D721Med (cell line): ENCODE measurements around the gene RYR1.
"Not testable (repeated sequence)": the region's sequence is repeated elsewhere in the genome, so short reads cannot be mapped to it uniquely, and the experiment has no call there.

Source experiments
- DNase-seq: peaks from one replicate; pipeline ENCODE4 v3.0.0; 2011; ENCODE audit warnings: low spot score; ENCODE audit not compliant: insufficient read length
- FAIRE-seq: peaks from 2 replicates; lab custom pipeline; 2011; peaks lifted over from hg19 to GRCh38; lab: Jason Lieb, UNC
- CTCF ChIP-seq: IDR thresholded peaks from 2 replicates; pipeline ENCODE4 v1.5.1; 2012; ENCODE audit warnings: mild to moderate bottlenecking, control low read depth; ENCODE audit not compliant: insufficient read depth; ENCODE audit errors: missing control alignments

RYR1 gene

GRCh38 chr19:38597075-38597474 lies 163.6 kb downstream of the RYR1 start:
- no peak for FAIRE-seq

GRCh38 chr19:38599722-38600121 lies 166.2 kb downstream of the RYR1 start:
- no peak for TF ChIP-seq CTCF
- DNase-seq (no peak), FAIRE-seq (no peak)

More at GRCh38 chr19:38597075-38597474, 163.6 kb downstream of the RYR1 start:
- DNase-seq = no peak
- TF ChIP-seq CTCF = no peak

- not testable (repeated sequence) for DNase-seq, FAIRE-seq
Observed at GRCh38 chr19:38602856-38603255, 169.4 kb downstream of the RYR1 start.

- TF ChIP-seq CTCF = no peak
- DNase-seq = peak; percentile 76
- no peak for FAIRE-seq
Observed at GRCh38 chr19:38606131-38606530, 172.6 kb downstream of the RYR1 start.

GRCh38 chr19:38614289-38614688 lies 180.8 kb downstream of the RYR1 start:
- no peak for TF ChIP-seq CTCF
- DNase-seq (no peak), FAIRE-seq (no peak)

GRCh38 chr19:38615007-38615581 lies 181.6 kb downstream of the RYR1 start:
- FAIRE-seq (no peak), DNase-seq (no peak)
- TF ChIP-seq CTCF = no peak

- DNase-seq (no peak), FAIRE-seq (no peak)
- TF ChIP-seq CTCF = no peak
Observed at GRCh38 chr19:38616265-38616664, 182.8 kb downstream of the RYR1 start.
